Left renal cortex interstitium (tissue), 4 donors: ENCODE results near the gene GNMT. TPM values are rescaled to one million over a fixed set of nuclear protein-coding genes. Genes with fewer than 3 reads are reported as not detected.

Experiments used
- DNase-seq, 4 donors: peaks; one replicate each; pipeline ENCODE4 v3.0.0-alpha.2; 2013; ENCODE audit warnings: low read depth in 4 of 4, low spot score in 2 of 4, missing footprints in 1 of 4
- polyA plus RNA-seq, 4 donors: library from polyadenylated mRNA; unstranded; fragments of 120-200 nt; gene quantifications; one replicate each; pipeline ENCODE4 v1.2.1, GENCODE V29; 2013; ENCODE audit not compliant: insufficient read length in 4 of 4

The GNMT gene
- polyA plus RNA-seq, result 1 to 10 TPM in 2 of 4 donors, under 1 TPM in 2; 0.79 to 2.6 (median 1.4) TPM

- peak in 1 of 4 donors; percentile 48 for DNase-seq
Measured at GRCh38 chr6:42960243-42961019, at the start of gene GNMT. GNMT (plus strand) TSS chr6:42960754; CDS start chr6:42960768, 14 bp downstream.

DNA sequence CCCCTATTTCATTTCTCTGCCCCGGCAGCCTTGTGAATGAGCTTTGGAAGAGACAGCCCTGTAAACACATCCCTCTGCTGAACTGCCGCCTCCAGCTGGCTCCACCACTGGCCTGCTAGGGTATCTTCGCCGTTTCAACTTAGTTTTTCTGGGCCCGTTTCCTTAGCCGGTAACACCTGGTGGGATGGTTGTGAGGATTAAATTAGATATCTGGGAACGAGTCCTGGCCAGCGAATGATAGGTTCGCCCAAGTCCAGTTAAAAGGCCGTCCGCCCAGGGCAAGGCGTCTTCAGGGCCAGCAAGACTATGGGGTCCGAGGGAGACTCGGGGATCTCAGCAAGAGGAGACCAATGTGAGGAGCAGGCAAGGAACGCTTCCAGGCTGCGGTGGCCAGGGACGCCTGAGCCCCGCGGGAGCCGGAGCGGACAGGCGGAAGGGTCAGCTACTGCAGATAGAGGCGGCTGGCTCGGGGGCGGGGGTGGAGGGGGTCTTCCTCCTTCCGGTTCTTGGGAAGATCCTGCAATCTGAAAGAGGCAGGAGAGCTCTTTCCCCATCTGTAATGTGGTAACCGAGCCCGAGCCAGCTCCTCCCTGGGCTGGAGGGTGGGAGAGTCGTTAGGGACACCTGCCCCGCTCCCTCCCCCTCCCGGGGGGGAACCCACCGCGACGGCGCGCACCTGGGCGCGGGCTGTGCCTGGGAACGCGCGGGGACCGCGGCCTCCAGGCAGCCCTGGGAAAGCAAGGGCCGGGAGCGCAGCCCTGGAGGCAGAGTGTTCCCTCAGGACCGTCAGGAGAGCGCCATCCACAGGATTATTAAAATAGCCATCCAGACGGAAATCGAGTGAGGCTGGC lies 49.2 kb upstream of the GNMT start:
- no peak for DNase-seq

DNA sequence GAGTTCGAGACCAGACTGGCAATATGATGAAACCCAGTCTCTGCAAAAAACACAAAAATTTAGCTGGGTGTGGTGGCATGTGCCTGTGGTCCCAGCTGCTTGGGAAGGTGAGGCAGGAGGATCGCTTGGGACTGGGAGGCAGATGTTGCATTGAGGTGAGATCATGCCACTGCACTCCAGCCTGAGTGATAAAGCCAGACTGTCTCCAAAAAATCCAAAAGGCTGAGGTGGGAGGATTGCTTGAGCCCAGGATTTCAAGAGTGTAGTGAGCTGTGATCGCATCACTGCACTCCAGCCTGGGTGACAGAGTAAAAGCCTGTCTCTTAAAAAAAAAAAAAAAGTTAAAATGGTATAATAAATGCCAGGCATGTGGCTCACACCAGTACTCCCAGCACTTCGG lies 46.0 kb upstream of the GNMT start:
- no peak for DNase-seq

DNA sequence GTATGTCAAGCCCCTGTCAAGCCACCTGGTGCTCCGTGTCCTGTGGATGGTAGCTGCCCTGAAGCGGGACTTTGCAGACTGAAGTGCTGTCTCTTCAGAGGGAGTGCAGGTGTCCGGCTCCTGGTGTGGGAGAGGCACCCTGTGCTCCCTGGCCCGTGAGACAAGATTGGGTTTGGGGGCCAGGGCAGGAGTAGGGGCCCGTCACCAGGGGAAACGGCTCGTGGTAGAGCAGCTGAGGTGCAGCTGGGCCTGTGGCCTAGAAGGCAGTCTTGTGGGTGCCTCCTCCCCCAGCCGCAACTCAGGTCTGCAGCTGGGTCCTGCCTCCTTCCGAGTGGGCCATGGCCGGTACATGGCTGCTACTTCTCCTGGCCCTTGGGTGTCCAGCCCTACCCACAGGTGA lies 44.8 kb upstream of the GNMT start, which contains the start of gene PTCRA:
TSS of gene PTCRA (plus strand) at position 322 of the 400 bp plus-strand sequence. CDS start at position 339, 17 bp downstream.
- no peak for DNase-seq

DNA sequence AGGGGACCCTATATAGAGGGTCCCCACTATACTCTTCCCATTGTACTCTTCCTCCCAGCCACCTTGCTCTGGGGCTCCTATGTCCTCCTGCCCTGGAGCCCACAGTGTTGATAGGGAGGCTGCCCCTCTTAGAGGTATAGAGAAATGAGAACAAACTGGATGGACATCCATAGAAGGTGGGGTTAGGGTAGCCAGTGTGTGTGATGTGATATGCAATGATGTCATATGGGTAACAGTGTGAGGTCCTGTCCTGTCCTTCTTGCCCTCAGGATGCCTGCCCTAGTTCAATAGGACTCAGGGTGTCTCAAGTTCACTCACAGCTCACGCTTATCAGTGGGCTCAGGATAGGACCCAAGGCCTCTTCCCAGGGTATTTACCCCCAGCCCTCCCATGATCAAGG lies 44.3 kb upstream of the GNMT start:
- DNase-seq, result no peak

DNA sequence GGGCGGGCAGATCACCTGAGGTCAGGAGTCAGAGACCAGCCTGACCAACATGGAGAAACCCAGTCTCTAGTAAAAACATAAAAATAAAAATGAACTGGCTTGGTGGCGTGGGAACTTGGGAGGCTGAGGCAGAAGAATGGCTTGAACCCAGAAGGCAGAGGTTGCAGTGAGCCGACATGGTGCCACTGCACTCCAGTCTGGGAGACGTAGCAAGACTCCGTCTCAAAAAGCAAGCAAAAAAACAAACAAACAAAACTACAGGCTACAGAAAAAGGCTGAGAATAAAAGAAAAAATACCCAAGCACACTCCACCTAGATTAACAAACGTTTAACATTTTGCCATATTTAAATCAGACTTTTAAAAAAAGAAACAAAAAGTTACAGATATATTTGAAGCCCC lies 38.8 kb upstream of the GNMT start:
- DNase-seq, result no peak

DNA sequence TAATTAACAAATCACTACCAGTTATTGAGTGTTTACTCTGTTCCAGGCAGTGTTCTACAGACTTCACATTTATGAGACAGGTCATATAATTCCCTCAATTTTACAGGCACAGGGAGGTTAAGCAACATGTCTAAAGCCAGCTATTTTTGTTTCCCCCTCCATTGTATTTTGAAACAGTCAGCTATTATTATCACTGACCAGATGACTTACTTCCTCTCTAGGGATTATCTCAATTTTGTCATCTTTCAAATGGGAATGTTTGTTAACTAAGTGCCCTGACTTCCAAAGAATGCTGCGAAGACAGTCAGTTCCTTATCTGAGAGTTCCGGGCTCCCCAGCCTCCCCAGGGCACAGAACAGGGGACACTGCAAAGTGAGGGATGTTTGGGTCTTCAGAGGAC lies 36.9 kb upstream of the GNMT start:
- no peak for DNase-seq

DNA sequence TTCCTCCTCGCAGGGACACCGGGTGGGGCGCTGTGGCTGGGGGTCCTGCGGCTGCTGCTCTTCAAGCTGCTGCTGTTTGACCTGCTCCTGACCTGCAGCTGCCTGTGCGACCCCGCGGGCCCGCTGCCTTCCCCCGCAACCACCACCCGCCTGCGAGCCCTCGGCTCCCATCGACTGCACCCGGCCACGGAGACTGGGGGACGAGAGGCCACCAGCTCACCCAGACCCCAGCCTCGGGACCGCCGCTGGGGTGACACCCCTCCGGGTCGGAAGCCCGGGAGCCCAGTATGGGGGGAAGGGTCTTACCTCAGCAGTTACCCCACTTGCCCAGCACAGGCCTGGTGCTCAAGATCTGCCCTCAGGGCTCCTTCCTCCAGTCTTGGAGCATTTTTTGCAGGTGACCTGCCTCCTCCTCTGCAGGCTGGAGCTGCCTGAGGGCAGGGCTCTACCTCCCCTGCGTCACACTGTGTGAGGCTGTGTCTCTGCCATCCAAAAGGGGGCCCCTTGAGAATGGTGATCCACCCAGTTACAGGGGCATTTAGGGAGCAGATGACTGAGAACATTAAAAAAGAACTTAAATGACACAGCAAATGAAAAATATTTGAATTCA lies 35.2 kb upstream of the GNMT start:
- DNase-seq, result no peak

GRCh38 chr6:42928986-42929820 lies 31.4 kb upstream of the GNMT start, which contains the start of gene CNPY3:
CNPY3 (plus strand) TSS chr6:42929480; CDS start chr6:42929571, 91 bp downstream.
- DNase-seq, result peak; percentile 88 to 93 (median 90)

DNA sequence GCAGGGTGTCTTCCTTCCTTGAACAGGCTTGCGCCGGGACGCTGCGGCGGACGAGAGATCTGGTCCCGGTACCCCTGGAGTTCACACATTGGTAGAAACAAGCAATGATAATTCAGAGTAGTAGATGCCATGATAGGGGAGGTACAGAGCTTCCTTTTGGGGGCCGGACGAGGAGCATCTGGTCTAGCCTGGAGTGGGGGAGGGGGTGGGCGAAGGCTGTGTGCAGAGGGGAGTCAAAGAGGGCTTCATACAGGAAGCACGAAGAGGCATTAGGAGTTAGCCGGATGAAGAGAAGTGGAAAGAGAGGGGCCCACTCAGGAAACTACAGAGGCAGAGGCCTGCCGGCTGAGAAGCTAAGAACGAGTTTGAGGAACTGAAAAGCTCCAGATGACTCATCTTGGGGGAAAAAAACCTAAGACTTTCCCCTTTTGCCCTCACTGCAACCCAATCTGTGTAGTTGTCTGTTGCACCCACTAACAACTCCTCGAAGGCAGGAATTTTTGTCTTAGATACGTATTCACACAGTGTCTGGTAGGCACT lies 30.7 kb upstream of the GNMT start:
- DNase-seq, result peak in 3 of 4 donors; percentile 58 to 69 (median 66)

- DNase-seq, result no peak
Measured at GRCh38 chr6:42932412-42932811, 28.1 kb upstream of the GNMT start.

DNA sequence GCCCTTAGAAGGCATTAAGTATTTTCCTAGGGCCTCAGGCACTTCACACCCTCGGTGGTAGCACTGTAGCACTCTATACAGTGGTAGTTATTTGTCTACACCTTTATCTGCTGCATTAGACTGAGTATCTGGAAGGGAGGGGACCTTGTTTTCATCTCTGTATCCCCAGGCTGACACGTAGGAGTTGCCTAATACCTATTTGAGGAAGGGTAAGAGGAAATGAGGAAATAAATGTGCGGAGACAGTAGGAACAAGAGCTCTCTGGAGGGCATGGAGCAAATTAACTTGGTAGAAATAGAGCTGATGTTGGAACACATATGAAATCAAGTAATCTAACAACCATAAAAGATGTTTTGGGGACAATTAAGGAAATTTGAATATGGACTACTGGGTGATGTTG lies 27.3 kb upstream of the GNMT start:
- DNase-seq, result no peak

GRCh38 chr6:42935322-42935721 lies 25.2 kb upstream of the GNMT start:
- no peak for DNase-seq

DNA sequence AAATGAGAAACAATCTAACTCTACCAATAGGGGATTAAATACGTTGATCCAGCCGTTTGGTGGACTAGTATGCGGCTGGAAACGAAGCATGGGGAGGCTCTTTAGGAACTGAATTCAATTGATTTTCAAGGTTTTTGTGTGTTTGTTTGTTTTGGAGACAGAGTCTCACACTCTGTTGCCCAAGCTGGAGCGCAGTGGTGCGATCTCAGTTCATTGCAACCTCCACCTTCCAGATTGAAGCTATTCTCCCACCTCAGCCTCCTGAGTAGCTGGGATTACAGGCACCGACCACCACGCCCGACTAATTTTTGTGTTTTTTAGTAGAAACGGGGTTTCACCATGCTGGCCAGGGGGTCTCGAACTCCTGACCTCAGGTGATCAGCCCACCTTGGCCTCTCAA lies 24.2 kb upstream of the GNMT start:
- DNase-seq, result no peak

DNA sequence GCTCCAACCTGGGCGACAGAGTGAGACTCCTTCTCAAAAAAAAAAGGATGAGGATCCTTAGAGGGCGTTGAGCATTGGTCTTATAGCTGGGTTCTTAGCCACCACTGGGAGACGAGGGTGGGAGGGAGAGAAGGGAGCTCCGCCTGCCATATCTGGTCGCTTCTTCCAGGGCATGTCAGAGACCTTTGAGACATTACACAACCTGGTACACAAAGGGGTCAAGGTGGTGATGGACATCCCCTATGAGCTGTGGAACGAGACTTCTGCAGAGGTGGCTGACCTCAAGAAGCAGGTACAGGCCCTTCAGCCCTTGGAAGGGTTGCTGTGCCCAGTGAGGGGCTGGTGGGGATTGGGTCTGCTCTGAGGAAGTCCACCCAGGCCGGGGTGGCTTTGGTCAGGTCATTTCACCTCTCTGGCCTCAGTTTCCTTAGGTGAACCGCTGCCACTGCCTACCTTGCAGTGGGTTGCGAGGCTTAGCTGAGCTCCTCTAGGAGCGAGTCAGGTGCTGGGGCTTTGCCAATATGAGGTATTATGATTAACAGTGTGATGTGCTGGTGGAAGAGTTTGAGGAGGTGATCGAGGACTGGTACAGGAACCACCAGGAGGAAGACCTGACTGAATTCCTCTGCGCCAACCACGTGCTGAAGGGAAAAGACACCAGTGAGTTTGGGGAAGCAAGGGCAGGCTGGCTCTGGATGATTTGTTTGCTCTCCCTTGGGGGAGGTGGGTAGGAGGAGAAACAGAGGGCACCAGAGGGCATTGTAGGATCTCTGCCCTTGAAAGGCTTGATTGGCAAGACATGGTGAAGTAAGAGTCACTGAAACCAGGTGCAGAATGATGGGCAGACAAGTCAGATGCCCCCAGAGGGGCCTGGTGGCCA lies 22.8 kb upstream of the GNMT start:
- DNase-seq, result no peak

- DNase-seq, result no peak
Measured at GRCh38 chr6:42938428-42938796, 22.1 kb upstream of the GNMT start.

DNA sequence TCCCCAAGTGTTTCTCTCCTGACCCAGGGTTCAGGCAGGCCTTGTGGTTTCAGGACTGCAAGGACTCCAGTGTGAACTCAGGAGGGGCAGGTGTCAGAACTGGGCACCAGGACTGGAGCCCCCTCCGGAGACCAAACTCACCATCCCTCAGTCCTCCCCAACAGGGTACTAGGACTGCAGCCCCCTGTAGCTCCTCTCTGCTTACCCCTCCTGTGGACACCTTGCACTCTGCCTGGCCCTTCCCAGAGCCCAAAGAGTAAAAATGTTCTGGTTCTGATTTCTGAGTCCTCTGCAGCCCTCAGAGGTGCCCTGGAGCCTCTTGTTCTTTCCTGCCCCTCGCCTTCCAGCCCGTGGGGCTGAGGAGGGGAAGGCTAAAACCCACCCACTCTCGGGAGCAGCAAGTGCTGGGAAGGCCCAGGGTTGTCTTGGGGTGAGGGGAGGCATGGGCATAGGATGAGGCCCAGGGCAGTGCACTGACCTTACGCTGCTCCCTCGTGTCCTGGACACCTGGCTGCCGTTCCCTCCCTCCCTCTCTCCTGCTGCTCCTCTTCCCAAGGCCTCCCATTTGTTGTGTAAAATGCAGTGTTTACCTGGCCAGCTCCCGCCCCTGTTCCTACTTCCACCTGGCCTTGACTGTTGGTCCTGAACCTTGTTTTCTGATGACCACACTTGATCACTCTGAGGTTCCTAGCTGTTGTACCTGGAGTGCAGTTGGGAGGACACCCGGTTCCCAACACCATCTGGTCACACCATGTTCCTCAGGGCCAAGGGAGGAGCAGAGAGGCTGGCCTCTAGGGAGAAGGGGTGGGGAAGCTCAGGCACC lies 21.4 kb upstream of the GNMT start:
- DNase-seq, result no peak

- no peak for DNase-seq
Measured at GRCh38 chr6:42939810-42940167, 20.8 kb upstream of the GNMT start.
